Fibroblast of peridontal ligament (primary cell): ENCODE measurements around the gene GRAMD1C.

Source experiments
- DNase-seq: peaks from one replicate; pipeline ENCODE4 v3.0.0-alpha.2; 2010; ENCODE audit errors: extremely low read depth

Gene GRAMD1C

GRCh38 chr3:113948015-113948917, 109.7 kb downstream of the GRAMD1C start:
- DNase-seq, result no peak

- peak; percentile 10 for DNase-seq
Observed at GRCh38 chr3:113952921-113953320, 114.3 kb downstream of the GRAMD1C start.

- DNase-seq, result no peak
Observed at GRCh38 chr3:113953677-113954076, 115.1 kb downstream of the GRAMD1C start.

GRCh38 chr3:113954091-113954685, 115.6 kb downstream of the GRAMD1C start:
- DNase-seq, result no peak

GRCh38 chr3:113963879-113964278, 125.3 kb downstream of the GRAMD1C start:
- no peak for DNase-seq

GRCh38 chr3:113966172-113966571, 127.6 kb downstream of the GRAMD1C start:
- no peak for DNase-seq

GRCh38 chr3:113968986-113969385, 130.4 kb downstream of the GRAMD1C start:
- DNase-seq, result no peak

GRCh38 chr3:113977822-113978221, 139.2 kb downstream of the GRAMD1C start:
- no peak for DNase-seq

- DNase-seq, result no peak
Observed at GRCh38 chr3:113979916-113980315, 141.3 kb downstream of the GRAMD1C start.

GRCh38 chr3:113981803-113982202, 143.2 kb downstream of the GRAMD1C start:
- DNase-seq, result no peak

GRCh38 chr3:113983544-113983943, 145.0 kb downstream of the GRAMD1C start:
- DNase-seq, result no peak

- no peak for DNase-seq
Observed at GRCh38 chr3:113985541-113985940, 147.0 kb downstream of the GRAMD1C start.
